Germinal center (tissue), 1 donor: ENCODE measurements around the gene NDUFS8.

ENCODE experiments used
- DNase-seq: peaks from one replicate; pipeline ENCODE4 v3.0.0; 2012; ENCODE audit warnings: mixed read lengths, low spot score

The NDUFS8 gene

DNA sequence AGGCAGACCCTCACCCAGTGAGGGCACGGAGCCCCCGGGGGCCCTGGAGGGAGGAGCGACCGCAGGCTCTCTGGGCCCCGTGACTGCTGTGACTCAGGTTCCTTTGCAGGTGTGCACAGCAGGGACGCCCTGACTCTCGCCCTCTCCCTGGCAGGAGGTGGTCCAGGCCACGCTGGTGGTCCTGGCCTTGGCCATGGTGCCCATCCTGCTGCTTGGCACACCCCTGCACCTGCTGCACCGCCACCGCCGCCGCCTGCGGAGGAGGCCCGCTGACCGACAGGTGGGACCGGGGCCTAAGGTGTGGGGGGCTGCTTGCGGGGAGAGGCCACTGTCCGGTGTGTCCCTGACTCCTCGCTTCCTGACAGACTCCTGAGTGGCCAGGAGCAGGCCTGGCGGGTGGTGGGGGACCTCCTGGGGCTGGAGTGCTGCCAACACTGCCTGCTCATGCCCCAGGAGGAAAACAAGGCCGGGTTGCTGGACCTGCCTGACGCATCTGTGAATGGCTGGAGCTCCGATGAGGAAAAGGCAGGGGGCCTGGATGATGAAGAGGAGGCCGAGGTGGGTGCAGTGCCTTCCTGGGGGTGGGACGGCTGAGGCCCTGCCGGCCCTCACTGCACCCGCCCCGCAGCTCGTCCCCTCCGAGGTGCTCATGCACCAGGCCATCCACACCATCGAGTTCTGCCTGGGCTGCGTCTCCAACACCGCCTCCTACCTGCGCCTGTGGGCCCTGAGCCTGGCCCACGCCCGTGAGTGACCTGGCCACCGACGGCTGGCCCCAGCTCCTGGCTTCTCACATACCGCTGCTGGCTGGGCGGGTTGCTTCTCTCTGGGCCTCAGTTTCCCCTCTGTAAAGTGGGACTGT is 19.3 kb downstream of the NDUFS8 start:
- no peak for DNase-seq

DNA sequence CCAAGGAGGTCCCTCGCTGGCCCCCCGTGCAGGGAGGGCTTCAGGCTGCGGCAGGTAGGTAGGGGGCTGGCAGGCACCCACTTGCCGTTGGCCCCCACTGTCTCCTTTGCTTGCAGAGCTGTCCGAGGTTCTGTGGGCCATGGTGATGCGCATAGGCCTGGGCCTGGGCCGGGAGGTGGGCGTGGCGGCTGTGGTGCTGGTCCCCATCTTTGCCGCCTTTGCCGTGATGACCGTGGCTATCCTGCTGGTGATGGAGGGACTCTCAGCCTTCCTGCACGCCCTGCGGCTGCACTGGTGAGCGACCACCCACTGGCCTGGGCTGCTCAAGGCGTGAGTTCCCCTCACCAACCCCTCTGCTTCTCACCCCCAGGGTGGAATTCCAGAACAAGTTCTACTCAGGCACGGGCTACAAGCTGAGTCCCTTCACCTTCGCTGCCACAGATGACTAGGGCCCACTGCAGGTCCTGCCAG is 19.9 kb downstream of the NDUFS8 start:
- no peak for DNase-seq

DNA sequence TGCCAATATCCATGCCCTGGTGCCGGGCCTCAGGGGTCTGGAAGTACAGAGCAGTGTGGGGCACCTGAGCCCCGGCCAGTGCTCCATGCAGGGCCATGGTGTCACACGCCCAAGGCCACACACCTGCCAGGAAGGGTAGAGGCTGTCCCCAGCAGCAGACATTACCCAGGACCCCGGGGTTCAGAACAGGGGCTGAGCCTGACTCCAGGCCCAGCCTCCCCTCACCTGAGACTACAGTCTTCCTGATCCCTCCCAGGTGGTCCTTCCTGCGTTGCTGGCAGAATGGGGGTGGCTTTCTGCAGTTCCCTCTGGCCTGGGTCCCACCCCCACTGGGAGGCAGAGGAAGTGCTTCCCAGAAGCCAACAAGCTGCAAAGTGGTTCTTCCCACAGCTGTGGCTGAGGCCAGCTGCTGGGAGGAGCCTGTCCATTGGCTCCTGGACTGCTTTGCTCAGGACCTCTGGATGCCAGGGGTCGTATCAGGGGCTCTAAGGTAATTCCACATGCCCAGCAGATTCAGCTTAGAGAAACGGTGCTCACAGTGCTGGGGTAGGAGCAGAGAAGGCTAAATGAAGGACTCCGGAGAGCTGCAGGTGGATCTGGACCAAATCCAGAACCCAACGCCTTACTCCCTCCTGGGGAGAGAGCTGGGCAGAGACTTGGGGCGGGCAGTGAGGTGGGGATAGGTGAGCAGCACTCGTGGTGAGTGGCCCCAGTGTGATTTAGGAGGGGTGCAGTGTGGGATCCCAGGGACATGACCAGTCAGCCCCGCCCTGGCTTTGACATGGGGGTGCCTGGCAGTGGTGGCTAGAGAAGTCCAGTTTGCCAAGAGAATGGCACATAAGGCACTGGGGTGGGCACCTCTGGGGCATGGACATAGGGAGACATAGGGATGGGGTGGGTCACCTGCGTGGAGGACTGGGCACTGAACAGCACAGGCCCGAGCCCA is 21.0 kb downstream of the NDUFS8 start:
- no peak for DNase-seq

DNA sequence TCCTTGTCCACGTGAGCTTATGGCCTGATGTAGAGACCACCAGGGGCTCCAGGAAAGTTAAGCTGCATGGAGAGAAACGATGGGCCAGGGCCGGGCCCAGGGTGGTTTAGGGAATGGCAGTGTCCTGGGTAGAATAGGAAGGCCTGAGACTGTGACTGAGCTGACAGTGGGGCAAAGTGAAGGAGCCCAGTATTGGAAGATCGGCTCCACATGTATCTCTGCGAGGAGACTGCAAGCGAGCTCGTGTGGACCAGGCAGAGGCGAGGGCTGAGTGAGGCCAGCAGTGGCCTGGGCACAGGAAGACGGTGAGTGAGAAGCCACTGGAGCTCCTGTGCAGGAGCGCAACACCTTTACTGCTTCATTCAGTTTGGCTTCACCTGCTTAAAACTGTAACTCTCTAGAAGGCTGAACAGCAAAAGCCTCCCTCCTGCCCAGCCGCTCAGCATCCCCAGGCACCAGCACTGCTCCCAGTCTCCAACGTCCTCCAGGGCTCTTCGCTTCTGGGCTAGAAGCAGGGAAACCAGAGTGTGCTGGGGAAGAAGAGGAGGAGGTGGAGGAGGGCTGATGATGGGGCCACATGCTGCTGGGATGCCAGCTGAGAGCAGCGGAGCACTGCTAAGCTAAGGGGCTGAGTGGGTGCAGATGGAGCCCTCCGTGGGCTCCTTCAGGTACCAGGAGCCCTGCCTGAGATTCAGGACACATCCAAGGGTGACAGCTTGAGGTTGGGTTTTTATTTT is 21.8 kb downstream of the NDUFS8 start:
- no peak for DNase-seq

DNA sequence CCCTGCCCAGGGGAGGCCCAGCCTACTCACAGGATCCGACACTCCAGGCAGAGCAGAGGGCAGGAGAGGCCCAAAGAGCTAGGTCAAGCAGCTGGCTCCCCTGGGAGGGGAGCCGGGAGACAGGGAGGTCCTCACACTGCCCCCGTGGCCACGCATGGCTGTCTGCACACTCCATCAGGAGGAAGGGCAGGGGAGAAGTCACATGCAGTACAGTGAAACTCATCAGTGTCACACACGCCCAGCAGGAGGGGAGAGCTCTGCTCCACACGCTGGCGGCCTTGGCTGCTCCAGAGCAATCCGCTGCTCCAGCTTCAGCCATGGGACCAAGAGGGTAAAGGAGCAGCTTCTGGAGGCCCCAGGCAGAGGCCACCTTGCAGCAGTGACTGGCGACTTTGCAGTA is 22.6 kb downstream of the NDUFS8 start:
- DNase-seq = no peak

DNA sequence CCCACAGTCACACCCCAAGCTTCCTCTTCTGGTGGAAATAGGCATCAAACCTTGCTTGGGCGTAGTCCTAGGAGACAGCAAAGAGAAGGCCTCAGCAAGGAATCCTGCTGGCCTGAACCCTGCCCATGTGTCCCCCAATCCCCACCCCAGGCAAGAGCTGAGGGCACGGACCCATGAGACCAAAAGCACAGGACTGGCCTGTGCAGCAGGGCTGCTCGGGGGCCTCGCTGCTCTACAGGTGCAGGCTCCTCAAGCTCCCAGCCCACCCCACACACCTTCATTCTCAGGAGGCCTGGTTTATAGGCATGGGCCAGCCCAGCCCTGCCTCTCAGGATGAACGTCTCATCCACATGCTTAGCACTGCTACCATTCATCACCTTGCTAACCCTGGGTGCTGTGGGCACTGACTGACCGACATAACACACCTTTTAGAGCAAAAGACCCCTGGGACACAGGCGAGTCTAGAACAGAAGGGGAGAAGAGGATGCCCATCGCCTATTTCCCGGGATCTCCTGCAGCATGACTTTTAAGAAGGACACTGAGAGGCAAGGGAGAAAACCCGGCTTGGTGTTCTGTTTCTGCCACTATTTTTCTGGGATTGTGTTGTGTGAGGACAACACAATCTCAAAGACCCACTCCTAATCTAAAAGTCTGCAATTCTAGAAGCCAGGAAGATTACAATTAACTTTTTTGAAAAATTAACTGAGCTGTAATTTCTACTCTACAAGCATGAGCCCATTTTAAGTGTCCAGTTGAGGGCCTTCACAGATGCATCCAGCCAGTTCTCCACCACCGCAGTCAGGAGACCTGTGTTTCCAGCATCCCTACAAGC is 23.7 kb downstream of the NDUFS8 start:
- DNase-seq = no peak

DNA sequence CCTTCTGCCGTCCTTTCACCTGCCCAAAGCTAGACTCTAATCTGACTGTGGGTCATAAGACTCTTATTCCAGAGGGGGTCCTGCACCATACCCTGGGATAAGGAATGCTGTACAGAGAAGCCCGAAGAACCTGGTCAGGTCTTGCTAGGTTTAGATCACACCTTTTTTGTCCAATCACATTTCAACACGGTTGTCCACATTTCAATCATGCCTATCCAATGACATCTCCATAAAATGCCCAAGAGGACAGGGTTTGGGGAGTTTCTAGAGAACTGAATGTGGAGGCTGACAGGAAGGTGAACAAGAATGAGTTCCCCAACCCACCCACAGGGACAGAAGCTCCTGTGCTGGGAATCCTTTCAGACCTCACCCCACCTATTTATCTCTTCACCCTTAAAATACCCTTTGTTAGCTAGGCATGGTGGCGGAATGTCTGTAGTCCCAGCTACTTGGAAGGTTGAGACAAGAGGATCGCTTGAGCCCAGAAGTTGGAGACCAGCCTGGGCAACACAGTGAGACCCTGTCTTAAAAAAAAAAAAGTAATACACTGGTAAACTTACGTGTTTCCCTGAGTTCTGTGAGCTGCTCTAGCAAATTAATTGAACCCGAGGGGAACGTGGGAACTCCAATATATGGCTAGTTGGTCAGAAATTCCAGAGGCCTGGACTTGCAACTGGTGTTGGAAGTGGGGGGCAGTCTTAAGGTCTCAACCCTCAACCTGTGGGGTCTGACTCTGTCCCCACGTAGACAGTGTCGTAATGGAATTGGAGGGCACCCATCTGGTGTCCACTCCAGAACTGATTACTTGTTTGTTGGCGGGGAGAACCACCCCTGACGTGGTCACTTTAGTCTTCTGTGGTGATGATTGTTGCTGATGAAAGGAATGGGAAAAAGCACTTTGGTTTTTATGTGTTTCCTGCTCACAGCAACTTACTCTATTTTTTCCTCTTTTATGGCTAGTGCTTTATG is 26.1 kb downstream of the NDUFS8 start:
- DNase-seq = no peak

DNA sequence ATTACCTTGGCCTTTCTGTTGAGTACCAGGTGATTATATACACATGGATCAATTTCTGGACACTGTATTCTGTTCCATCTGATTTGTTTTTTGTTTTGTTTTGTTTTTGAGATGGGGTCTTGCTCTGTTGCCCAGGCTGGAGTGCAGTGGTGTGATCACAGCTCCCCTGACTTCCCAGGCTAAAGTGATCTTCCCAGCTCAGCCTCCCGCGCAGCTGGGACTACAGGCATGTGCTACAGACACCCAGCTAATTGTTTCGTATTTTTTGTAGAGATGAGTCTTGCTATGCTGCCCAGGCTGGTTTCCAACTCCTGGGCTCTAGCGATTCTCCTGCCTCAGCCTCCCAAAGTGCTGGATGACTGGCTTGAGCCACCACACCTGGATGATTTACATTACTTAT is 27.3 kb downstream of the NDUFS8 start:
- DNase-seq = no peak

DNA sequence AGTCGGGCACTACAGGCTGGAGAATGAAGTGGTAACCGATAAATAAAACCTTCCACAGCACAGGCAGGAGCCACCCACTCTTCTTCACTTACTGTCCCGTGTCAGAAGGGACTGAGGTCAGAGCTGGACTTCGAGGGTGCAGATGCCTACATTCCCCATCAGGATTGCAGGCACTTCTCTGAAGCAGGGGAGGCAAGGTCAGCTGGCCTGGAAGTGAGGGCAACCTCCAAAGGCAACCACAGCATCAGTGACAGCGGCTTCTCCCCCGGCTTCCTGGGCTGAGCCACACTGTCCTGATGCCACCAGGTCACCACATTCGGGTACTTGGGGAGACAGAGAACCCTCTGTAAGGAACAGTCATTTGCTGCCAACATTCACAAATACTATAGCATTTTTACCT is 31.0 kb downstream of the NDUFS8 start:
- no peak for DNase-seq

DNA sequence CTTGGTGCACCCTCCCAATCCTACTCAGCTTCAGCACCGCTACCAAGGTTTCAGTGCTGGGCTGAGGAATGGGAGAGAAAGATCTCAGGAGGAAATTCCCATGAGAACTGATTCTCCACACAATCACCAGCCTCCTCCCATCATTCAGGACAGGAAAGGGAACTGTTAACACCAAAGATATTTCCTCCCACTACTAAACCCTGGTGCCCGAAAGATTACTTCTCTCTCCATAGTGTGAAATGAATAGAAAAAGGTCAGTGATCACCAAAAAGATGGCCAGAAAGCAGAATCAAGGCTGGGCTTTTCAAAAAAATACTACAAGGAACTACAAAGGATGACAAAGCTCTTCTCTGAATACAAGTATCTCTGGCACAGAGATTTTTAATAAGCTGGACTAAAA is 34.4 kb downstream of the NDUFS8 start:
- DNase-seq = no peak

DNA sequence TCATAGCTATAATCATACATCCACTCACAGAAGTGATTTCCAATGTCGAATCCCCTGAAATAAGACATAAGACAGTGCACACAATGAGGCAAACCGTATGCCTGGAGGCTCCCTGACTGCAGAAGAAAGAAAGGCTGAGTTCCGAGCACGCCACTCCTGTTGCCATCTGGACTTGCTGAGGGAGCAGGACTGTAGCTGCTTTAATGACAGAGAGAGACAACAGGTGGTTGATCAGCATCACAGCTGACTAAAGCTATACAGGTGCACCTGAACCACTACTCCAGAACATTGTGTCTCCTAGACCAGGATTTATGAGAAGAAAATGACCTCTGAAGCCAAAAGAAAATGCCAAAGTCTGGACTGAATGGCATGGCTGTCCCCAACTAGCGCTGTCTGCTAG is 35.4 kb downstream of the NDUFS8 start:
- DNase-seq = no peak

DNA sequence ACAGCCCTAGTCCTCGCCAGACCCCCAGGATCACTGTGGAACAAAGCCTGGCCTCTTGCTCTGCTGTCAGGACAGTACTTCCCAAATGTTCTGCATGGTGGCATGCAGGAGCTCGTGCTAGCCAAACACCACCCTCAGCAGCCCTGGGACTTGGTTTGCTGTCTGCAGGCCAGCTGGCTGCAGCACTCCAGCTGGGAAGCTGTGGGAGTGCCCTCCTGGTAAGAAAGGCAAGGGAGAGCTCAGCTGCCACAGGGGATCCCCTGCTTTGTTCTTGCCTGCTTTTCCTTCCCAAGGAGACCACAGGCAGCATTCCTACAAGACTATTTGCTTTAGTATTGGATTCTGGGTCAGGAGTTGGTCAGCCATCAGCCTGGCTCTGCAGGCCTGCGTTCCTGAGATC is 36.3 kb downstream of the NDUFS8 start:
- DNase-seq = no peak

DNA sequence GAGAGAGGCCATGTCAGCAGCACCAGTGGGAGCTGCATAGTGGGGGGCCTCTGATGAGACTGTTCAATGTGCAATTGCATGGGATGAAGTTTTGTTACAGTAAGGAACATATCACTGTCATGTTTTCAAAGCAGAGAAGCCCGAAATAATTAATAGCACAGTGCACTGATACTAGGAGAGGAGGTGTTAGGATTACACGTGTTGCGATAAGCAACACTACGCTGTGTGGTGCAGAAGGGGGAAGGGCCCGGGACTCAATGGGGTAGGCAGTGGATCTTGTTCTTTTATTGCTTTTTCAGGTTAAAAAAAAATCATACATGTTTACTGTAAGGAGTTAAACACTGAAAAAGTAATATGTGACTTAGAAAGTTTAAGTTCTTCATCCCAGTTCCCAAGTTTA is 37.5 kb downstream of the NDUFS8 start:
- no peak for DNase-seq

DNA sequence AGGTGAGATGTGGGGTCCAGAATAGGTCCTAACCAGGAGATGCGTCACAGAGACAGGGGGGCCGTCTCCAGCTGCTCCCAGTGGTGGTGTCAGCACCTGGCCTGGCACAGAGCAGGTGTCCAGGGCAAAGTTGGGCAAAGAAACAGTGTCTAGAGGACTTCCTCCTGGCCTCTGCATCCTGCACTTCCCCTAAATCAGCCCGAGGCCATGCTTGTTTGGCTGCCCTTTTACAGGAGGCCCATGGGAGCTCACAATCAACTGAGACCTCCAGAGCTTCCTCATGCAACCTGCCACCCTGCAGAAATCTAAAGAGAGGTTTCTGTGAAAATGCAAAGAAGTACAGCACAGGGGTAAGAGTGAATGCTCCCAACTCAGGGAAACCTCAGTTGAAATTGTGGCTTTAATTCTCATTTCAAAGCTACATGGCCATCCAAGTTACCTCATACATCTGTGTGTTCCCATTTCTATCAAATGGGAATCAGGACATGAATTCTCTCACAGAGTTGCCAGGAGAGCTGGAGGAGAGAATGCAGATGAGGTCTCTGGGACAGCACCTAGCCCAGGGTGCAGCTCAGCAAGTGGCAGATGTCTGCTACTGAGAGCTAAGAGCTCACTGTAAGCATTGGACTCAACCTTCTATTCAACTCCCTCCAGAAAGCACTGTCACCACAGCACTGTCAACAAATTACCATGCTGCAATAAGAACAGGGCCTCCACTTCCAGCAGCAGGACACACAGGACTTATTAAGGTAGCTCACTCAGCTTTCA is 41.0 kb downstream of the NDUFS8 start:
- DNase-seq = no peak

DNA sequence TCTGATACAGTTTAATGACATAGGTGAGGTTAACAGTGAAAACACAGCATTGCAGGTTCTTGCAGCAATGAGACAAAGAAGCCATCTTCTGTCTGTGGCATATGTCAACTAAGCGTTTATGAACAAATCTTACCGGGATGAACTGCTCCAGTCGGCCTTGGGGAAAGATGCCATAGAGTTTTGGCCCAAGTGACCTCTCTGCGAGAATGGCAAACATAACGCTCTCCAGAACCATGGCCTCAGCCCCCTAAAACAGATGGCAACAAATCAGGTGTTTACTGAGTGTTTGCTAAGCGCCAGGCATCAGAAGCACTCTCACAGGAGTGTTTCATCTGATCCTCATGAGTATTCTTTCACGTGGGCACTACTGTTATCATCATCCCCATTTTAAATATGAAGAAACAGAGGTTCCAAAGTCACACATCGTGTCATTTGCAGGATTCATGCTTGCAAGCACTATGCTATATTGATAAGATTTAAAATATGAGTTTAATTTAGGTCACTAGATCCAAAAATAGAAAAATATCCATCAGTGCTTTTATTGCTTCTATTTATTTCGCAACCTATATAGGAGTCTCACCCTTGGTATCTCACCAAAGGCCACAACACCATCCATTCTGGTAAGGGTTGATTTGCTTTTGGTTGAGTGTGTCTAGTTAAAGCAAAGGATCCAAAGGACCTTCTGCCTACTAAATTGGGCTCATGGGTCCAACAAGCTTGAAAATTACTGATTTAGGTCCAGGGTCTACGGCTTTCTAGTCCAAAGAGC is 44.3 kb downstream of the NDUFS8 start:
- DNase-seq = no peak

DNA sequence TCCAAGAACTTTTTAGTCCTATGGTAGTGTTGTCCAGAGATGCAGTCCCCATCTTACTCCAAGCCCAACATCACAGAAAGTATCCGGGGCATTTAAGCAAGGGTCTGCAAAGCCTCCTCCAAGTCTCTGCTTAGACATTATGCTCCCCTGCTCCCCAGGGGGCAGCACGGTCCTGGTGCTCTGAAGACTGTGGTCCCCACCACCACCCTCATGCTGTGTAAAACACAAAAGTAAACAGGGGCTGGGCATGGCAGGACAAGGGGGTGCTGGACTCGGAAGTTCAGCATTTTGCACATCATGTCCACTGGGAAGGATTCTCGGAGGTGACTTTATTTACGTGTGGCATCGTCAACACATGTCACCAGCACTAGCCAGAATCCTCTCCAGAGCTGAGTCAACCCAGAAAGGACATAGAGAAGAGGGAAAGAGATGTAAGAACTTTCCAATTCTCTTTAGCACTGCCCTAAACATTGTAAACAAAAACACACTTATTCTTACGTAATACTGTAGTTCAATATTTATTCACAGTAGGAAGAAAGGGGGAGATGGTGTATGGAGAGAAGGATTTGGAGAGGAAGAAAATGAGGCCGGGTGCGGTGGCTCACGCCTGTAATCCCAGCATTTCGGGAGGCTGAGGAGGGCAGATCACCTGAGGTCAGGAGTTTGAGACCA is 46.0 kb downstream of the NDUFS8 start:
- DNase-seq = no peak

DNA sequence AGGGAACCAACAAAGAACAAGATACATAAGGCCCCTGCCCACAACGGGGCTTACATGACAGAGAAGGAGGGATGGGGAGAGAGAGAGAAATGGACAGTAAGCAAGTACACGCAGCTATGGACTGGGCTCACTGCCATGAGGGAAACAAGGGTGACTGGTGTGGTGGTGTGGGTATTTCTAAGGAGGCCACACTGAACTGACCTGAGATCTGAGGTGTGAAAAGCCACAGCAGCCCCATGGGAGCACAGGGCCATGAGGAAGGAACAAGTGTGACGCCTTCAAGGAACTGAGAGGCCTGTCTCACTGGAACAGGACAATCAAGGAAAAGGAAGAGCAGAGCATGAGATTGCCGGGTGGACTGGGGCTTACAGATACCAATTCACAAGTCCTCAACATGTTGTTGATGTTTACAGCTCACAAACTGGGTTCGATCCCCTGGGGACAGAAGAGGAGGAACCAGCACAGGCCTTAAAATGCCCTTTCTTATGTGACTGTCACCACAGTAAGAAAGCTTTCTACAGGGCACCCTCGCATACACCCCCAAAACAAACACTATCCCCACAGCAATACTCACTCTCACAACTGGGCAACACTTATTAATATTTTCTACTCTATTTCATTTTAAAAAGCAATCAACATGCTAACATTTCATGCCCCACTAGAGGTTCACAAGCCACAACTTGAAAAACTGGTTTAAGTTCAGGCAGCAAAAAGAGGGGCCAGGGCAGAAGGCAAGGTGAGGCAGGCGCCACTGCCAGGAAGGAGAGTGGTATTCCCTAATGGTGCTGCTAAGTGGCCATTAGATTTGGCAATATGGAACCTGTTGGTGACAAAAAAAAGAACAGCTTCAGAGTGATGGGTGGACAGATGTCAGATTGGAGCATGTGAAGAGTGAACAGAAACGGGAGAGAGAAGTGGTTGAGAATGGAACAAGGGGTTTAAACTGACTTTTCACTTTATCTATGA is 47.4 kb downstream of the NDUFS8 start:
- DNase-seq = no peak
